K562 (cell line): ENCODE measurements around the gene NUP50.

Experiments used
- CBX3 ChIP-seq, 2 experiments: IDR thresholded peaks; 1 replicate in 1 of 2; 2 replicates in 1 of 2; pipeline ENCODE4 v1.6.1; 2012; ENCODE audit warnings: inconsistent platforms in 2 of 2, low read length in 2 of 2, borderline replicate concordance in 1 of 2, control low read depth in 1 of 2
- EGR1 ChIP-seq: fragments of 450-650 bp; conservative IDR thresholded peaks from 2 replicates; pipeline ENCODE4 v1.6.1; 2017; ENCODE audit warnings: mild to moderate bottlenecking
- EP300 ChIP-seq: IDR thresholded peaks from 2 replicates; pipeline ENCODE4 v1.6.1; 2012; ENCODE audit warnings: low read length, improper control_type of control experiment
- EZH2 ChIP-seq: IDR thresholded peaks from 2 replicates; pipeline ENCODE4 v1.6.1; 2012; ENCODE audit warnings: low read depth, mild to moderate bottlenecking, inconsistent platforms, low read length, borderline replicate concordance
- KLF6 ChIP-seq: fragments of 250-450 bp; sonication (Bioruptor Pico); IDR thresholded peaks from 2 replicates; pipeline ENCODE4 v1.4.0; 2020; ENCODE audit warnings: mild to moderate bottlenecking, moderate library complexity, borderline replicate concordance
- RFX5 ChIP-seq: IDR thresholded peaks from 2 replicates; pipeline ENCODE4 v1.6.1; 2011; ENCODE audit warnings: low read depth, mild to moderate bottlenecking, improper control_type of control experiment, low read length
- SMAD3 ChIP-seq: fragments of 450-650 bp; formaldehyde crosslinking; conservative IDR thresholded peaks from 2 replicates; pipeline ENCODE4 v1.4.0; 2020; ENCODE audit warnings: mild to moderate bottlenecking
- TCF7L2 ChIP-seq: fragments of 150-350 bp; IDR thresholded peaks from 2 replicates; pipeline ENCODE4 v1.6.1; 2016; ENCODE audit warnings: low read depth, mild to moderate bottlenecking, low read length, moderate library complexity
- ZFP36 ChIP-seq: fragments of 150-350 bp; IDR thresholded peaks from 2 replicates; pipeline ENCODE4 v1.6.1; 2018; ENCODE audit warnings: low read length, low read depth; ENCODE audit not compliant: partially characterized antibody
- ZNF23 ChIP-seq: fragments of 250-450 bp; sonication (Bioruptor Pico); IDR thresholded peaks from 2 replicates; pipeline ENCODE4 v1.4.0; 2020; ENCODE audit warnings: mild to moderate bottlenecking
- TF ChIP-seq, protein P1 (sequence below): fragments of 200-600 bp; sonication (generic); IDR thresholded peaks from one replicate; pipeline ENCODE4 v1.6.1; 2012; ENCODE audit warnings: mild to moderate bottlenecking, low read depth, low read length, inconsistent platforms
- TF ChIP-seq, protein P2 (sequence below), 3 experiments: IDR thresholded peaks in 2 of 3; conservative IDR thresholded peaks in 1 of 3; 2 replicates each; pipeline ENCODE4 v1.5.1; 2011 to 2012; ENCODE audit warnings: low read length in 3 of 3, mild to moderate bottlenecking in 3 of 3, control low read depth in 2 of 3, improper control_type of control experiment in 1 of 3, inconsistent platforms in 1 of 3, low read depth in 1 of 3, mixed read lengths in 1 of 3, moderate library complexity in 1 of 3; ENCODE audit not compliant: insufficient read depth in 2 of 3

- TF ChIP-seq TCF7L2, result no peak
- no peak for TF ChIP-seq ZNF23 (CRISPR knock-in tag)
- TF ChIP-seq EGR1, result no peak
- no peak for TF ChIP-seq RFX5
- no peak for TF ChIP-seq KLF6 (CRISPR knock-in tag)
- TF ChIP-seq, protein P1, sequence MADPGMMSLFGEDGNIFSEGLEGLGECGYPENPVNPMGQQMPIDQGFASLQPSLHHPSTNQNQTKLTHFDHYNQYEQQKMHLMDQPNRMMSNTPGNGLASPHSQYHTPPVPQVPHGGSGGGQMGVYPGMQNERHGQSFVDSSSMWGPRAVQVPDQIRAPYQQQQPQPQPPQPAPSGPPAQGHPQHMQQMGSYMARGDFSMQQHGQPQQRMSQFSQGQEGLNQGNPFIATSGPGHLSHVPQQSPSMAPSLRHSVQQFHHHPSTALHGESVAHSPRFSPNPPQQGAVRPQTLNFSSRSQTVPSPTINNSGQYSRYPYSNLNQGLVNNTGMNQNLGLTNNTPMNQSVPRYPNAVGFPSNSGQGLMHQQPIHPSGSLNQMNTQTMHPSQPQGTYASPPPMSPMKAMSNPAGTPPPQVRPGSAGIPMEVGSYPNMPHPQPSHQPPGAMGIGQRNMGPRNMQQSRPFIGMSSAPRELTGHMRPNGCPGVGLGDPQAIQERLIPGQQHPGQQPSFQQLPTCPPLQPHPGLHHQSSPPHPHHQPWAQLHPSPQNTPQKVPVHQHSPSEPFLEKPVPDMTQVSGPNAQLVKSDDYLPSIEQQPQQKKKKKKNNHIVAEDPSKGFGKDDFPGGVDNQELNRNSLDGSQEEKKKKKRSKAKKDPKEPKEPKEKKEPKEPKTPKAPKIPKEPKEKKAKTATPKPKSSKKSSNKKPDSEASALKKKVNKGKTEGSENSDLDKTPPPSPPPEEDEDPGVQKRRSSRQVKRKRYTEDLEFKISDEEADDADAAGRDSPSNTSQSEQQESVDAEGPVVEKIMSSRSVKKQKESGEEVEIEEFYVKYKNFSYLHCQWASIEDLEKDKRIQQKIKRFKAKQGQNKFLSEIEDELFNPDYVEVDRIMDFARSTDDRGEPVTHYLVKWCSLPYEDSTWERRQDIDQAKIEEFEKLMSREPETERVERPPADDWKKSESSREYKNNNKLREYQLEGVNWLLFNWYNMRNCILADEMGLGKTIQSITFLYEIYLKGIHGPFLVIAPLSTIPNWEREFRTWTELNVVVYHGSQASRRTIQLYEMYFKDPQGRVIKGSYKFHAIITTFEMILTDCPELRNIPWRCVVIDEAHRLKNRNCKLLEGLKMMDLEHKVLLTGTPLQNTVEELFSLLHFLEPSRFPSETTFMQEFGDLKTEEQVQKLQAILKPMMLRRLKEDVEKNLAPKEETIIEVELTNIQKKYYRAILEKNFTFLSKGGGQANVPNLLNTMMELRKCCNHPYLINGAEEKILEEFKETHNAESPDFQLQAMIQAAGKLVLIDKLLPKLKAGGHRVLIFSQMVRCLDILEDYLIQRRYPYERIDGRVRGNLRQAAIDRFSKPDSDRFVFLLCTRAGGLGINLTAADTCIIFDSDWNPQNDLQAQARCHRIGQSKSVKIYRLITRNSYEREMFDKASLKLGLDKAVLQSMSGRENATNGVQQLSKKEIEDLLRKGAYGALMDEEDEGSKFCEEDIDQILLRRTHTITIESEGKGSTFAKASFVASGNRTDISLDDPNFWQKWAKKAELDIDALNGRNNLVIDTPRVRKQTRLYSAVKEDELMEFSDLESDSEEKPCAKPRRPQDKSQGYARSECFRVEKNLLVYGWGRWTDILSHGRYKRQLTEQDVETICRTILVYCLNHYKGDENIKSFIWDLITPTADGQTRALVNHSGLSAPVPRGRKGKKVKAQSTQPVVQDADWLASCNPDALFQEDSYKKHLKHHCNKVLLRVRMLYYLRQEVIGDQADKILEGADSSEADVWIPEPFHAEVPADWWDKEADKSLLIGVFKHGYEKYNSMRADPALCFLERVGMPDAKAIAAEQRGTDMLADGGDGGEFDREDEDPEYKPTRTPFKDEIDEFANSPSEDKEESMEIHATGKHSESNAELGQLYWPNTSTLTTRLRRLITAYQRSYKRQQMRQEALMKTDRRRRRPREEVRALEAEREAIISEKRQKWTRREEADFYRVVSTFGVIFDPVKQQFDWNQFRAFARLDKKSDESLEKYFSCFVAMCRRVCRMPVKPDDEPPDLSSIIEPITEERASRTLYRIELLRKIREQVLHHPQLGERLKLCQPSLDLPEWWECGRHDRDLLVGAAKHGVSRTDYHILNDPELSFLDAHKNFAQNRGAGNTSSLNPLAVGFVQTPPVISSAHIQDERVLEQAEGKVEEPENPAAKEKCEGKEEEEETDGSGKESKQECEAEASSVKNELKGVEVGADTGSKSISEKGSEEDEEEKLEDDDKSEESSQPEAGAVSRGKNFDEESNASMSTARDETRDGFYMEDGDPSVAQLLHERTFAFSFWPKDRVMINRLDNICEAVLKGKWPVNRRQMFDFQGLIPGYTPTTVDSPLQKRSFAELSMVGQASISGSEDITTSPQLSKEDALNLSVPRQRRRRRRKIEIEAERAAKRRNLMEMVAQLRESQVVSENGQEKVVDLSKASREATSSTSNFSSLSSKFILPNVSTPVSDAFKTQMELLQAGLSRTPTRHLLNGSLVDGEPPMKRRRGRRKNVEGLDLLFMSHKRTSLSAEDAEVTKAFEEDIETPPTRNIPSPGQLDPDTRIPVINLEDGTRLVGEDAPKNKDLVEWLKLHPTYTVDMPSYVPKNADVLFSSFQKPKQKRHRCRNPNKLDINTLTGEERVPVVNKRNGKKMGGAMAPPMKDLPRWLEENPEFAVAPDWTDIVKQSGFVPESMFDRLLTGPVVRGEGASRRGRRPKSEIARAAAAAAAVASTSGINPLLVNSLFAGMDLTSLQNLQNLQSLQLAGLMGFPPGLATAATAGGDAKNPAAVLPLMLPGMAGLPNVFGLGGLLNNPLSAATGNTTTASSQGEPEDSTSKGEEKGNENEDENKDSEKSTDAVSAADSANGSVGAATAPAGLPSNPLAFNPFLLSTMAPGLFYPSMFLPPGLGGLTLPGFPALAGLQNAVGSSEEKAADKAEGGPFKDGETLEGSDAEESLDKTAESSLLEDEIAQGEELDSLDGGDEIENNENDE, result no peak
- no peak for TF ChIP-seq ZFP36
- TF ChIP-seq SMAD3 (CRISPR knock-in tag), result no peak
- TF ChIP-seq EP300, result no peak
- TF ChIP-seq, protein P2, sequence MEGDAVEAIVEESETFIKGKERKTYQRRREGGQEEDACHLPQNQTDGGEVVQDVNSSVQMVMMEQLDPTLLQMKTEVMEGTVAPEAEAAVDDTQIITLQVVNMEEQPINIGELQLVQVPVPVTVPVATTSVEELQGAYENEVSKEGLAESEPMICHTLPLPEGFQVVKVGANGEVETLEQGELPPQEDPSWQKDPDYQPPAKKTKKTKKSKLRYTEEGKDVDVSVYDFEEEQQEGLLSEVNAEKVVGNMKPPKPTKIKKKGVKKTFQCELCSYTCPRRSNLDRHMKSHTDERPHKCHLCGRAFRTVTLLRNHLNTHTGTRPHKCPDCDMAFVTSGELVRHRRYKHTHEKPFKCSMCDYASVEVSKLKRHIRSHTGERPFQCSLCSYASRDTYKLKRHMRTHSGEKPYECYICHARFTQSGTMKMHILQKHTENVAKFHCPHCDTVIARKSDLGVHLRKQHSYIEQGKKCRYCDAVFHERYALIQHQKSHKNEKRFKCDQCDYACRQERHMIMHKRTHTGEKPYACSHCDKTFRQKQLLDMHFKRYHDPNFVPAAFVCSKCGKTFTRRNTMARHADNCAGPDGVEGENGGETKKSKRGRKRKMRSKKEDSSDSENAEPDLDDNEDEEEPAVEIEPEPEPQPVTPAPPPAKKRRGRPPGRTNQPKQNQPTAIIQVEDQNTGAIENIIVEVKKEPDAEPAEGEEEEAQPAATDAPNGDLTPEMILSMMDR (IDR thresholded peaks at IDR 0.05 in 2 of 3, conservative IDR thresholded peaks at IDR 0.05 in 1 of 3; ENCODE audit: insufficient read depth in 2 of 3, low read depth in 1 of 3, low read length in 3 of 3), result no peak
- no peak for TF ChIP-seq CBX3 (IDR thresholded peaks at IDR 0.05; ENCODE audit: borderline replicate concordance in 1 of 2, low read length in 2 of 2)
- no peak for TF ChIP-seq EZH2
Measured at GRCh38 chr22:45223304-45224117, 59.8 kb downstream of the NUP50 start.
